IPS-18c (cell line): ENCODE data around the gene RAD51.
"Not testable (repeated sequence)": the region's sequence is repeated elsewhere in the genome, so short reads cannot be mapped to it uniquely, and the experiment has no call there.

Experiments used
- H3K4me3 ChIP-seq: 2 replicates; pipeline ENCODE4 v1.7.0; 2013; ENCODE audit warnings: low read depth, mild to moderate bottlenecking, low read length, moderate library complexity; ENCODE audit not compliant: insufficient read depth
- H3K9me3 ChIP-seq: one replicate; pipeline ENCODE4 v1.6.1; 2013; ENCODE audit warnings: mild to moderate bottlenecking, low read length, moderate library complexity; ENCODE audit not compliant: control insufficient read depth, insufficient read depth

Gene RAD51

GRCh38 chr15:40694688-40695468 is at the start of gene RAD51:
Gene RAD51, plus strand, starts transcription at chr15:40695174. Its CDS starts 3,585 bp downstream, at chr15:40698759.
- peak within 1 kb of the TSS; percentile 89 for H3K4me3 ChIP-seq
- H3K9me3 ChIP-seq = peaks cover 2% of the 10 kb centered on the region

DNA sequence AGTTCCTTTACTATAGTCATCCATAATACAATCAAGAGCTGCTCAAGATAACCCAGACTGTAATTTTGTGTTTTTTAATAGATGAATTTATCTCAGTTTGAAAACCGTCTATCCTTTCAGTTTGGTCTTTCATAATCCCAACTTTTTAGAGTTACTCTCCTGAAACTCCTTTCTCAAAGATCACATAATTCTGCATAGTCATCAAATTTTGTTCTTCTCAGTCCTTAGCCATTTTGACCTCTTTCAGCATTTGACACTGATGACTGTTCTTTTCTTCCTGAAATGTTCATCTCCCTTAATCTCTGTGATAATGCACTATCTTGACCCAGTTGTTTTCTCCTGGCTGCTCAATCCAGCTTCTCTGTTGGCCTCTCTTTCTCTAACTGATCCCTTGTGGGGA is 47.5 kb upstream of the RAD51 start:
- H3K9me3 ChIP-seq = no peaks in the 10 kb centered on the region
- no peak overlapping the region for H3K4me3 ChIP-seq

GRCh38 chr15:40650479-40650878 is 44.5 kb upstream of the RAD51 start:
- Histone ChIP-seq H3K9me3 (no peaks in the 10 kb centered on the region), H3K4me3 (no peak overlapping the region)

GRCh38 chr15:40660686-40661085 is 34.3 kb upstream of the RAD51 start:
- Histone ChIP-seq H3K4me3 (no peak overlapping the region), H3K9me3 (no peaks in the 10 kb centered on the region)

DNA sequence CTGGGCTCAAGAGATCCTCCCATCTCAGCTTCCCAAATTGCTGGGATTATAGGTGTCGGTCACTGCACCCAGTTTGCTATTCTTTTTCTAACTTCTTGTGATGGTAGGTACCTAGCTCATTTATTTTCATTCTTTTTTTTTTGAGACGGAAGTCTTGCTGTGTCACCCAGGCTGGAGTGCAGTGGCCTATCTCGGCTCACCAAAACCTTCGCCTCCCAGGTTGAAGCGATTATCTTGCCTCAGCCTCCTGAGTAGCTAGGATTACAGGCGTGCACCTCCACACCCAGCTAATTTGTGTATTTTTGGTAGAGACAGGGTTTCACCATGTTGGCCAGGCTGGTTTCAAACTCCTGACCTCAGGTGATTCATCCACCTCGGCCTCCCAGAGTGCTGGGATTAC is 30.1 kb upstream of the RAD51 start:
- Histone ChIP-seq H3K4me3 (no peak overlapping the region), H3K9me3 (no peaks in the 10 kb centered on the region)

DNA sequence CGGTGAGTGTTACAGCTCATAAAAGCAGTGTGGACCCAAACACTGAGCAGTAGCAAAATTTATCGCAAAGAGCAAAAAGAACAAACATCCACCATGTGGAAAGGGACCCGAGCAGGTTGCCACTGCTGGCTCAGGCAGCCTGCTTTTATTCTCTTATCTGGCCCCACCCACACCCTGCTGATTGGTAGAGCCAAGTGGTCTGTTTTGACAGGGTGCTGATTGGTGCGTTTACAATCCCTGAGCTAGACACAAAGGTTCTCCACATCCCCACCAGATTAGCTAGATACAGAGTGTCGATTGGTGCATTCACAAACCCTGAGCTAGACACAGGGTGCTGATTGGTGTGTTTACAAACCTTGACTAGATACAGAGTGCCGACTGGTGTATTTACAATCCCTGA is 18.7 kb upstream of the RAD51 start:
- H3K4me3 ChIP-seq, H3K9me3 ChIP-seq: not testable (repeated sequence)

- not testable (repeated sequence) for H3K9me3 ChIP-seq, H3K4me3 ChIP-seq
These were observed 18.1 kb upstream of the RAD51 start for GRCh38 chr15:40676906-40677305.

- peaks cover 5% of the 10 kb centered on the region for H3K9me3 ChIP-seq
- H3K4me3 ChIP-seq = no peak overlapping the region
These were observed 14.8 kb upstream of the RAD51 start for GRCh38 chr15:40680151-40680550.

- not testable (repeated sequence) for H3K4me3 ChIP-seq, H3K9me3 ChIP-seq
These were observed 14.0 kb upstream of the RAD51 start for GRCh38 chr15:40680959-40681358.

DNA sequence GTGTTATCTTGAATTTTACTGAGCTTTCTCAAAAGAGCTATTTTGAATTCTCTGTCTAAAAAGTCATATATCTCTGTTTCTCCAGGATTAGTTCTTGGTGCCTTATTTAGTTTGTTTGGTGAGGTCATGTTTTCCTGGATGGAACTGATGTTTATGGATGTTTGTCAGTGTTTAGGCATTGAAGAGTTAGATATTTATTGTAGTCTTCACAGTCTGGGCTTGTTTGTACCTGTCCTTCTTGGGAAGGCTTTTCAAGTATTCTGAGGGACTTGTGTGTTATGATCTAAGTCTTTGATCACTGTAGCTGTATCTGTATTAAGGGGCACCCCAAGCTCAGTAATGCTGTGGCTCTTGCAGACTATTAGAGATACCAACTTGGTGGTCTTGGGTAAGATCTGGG is 10.6 kb upstream of the RAD51 start:
- no peak overlapping the region for H3K4me3 ChIP-seq

GRCh38 chr15:40685376-40685775 is 9.6 kb upstream of the RAD51 start:
- Histone ChIP-seq H3K4me3 (no peak overlapping the region), H3K9me3 (peaks cover 3% of the 10 kb centered on the region)

More for the DNA sequence above, 10.6 kb upstream of the RAD51 start:
- H3K9me3 ChIP-seq = peaks cover 3% of the 10 kb centered on the region

- Histone ChIP-seq H3K4me3 (no peak overlapping the region), H3K9me3 (peaks cover 3% of the 10 kb centered on the region)
These were observed 5.8 kb upstream of the RAD51 start for GRCh38 chr15:40688932-40689799.

DNA sequence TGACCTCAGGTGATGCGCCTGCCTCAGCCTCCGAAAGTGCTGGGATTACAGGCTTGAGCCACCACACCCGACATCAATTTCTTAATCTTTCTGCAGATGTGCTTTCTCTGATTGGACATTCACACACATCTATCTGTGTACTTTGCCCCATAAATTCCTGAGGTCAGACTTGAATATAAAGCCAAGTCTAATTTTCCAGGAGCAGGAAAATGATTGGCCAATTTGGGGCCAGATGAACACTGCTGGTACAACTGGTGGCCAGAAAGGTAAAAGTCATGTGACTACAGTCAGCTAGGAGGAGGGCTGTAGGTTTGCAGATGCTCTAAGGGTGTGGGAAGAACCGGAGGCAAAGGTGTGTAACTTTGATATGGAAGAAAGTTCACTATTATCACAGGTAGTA is 3.2 kb upstream of the RAD51 start:
- H3K9me3 ChIP-seq = peaks cover 2% of the 10 kb centered on the region
- no peak overlapping the region for H3K4me3 ChIP-seq

DNA sequence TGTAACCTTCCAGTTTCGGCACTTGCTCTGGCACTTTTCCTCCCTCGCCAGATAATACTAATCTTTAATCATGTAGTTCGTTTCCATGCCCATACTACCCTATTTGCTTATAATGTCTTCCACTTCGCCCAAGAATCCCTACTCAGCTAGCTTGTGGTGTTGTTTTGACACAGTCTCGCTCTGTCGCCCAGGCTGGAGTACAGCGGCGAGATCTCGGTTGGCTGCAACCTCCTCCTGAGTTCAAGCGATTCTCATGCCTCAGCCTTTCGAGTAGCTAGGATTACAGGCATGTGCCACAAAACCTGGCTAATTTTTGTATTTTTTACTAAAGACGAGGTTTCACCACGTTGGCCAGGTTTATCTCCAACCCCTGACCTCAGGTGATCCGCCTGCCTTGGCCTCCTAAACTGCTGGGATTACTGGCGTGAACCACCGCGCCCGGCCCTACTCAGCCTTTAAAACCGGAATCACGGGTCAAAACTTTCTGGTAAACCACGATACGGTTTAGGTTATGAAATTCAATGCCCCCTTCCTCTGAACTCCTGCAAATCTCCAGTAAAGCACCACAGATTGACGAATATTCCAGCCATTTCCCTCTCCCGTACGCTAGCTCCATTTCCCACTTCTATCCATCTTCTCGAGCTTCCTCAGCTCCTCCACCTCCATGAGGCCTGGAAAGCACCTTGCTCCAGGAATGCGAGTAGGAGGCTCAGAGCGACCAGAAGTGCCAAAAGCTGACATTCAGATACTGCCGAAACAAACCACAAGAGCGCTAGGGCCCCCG is 878 bp upstream of the RAD51 start:
- H3K4me3 ChIP-seq = peak overlapping the region; percentile 89

DNA sequence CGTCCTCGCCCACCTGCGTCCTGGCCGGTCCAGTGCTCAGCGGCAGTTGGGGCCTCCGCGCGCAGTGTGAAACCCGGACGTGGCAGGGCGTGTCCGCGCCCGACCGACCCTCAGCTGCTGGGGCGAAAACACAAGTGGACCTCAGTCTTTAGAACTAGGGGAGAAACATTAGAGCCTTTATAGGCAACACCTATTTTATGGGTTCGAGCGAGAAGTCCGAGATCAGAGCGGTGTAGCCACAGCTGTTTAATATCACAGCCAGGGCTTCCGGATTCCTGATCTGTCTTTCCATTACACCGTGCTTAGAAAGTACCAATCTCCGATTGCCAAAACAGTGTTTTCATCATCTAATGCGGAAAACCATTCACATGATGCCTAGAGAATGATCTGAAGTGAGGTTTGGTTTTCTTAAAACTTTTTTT is 506 bp downstream of the RAD51 start:
- peaks cover 2% of the 10 kb centered on the region for H3K9me3 ChIP-seq

More for the DNA sequence above, 878 bp upstream of the RAD51 start:
- peaks cover 2% of the 10 kb centered on the region for H3K9me3 ChIP-seq

DNA sequence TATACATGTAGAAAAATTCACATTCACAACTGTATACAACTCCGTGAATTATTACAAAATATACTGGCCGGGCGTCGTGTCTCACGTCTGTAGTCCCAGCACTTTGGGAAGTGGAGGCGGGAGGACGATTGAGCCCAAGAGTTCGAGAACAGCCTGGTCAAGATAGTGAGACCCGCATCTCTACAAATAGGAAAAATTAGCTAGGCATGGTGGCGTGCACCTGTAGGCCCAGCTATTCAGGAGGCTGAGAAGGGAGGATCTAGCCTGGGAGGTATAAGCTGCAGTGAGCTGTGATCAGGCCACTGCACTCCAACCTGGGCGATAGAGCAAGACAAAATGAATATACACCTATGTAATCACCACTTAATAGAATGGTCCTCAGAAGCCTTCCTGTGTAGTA is 1.3 kb downstream of the RAD51 start:
- Histone ChIP-seq H3K9me3 (peaks cover 2% of the 10 kb centered on the region), H3K4me3 (peak overlapping the region; percentile 89; the same call in 1 of the 2 replicates)

More for the DNA sequence above, 506 bp downstream of the RAD51 start:
- peak overlapping the region; percentile 89 for H3K4me3 ChIP-seq

DNA sequence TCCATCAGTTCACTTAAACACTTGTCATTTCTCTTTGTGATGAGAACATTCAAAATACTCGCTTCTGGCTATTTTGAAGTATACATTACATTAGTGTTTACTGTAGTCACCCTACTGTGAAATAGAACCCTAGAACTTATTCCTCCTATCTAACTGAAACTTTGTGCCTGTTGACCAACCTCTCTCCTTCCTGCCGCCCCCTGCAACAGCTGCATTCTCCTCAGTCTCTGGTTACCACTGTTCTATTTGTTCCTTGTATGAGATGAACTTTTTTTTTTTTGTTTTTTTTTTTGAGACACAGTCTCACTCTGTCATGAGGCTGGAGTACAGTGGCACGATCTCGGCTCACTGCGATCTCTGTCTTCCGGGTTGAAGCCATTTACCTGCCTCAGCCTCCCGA is 2.9 kb downstream of the RAD51 start:
- H3K9me3 ChIP-seq = peaks cover 2% of the 10 kb centered on the region

More for the DNA sequence above, 2.9 kb downstream of the RAD51 start:
- H3K4me3 ChIP-seq = no peak overlapping the region
